BJ (cell line): ENCODE measurements around the gene BCAR3. TPM values are rescaled to one million over a fixed set of nuclear protein-coding genes. Genes with fewer than 3 reads are reported as not detected.

Source experiments
- CTCF ChIA-PET: fragments of 350-600 bp; formaldehyde crosslinking; extraction: SDS; loops from one replicate; lab custom pipeline; 2021; ENCODE audit warnings: antibody characterized with exemption, inconsistent platforms; lab: Yijun Ruan, JAX
- POLR2A ChIA-PET: fragments of 300-600 bp; sonication (Branson Sonifier 250); formaldehyde crosslinking; extraction: SDS; loops from one replicate; lab custom pipeline; 2021; ENCODE audit warnings: antibody characterized with exemption; lab: Charles Lee
- DNase-seq: peaks from one replicate; pipeline ENCODE4 v3.0.0-alpha.2; 2011; ENCODE audit warnings: low read depth
- H3K27me3 ChIP-seq: 2 replicates; pipeline ENCODE4 v1.6.0; 2011; ENCODE audit warnings: low read length; ENCODE audit not compliant: control insufficient read depth, insufficient read depth
- H3K36me3 ChIP-seq: 2 replicates; pipeline ENCODE4 v1.5.1; 2011; ENCODE audit warnings: low read length; ENCODE audit not compliant: control insufficient read depth, insufficient read depth
- H3K4me3 ChIP-seq: 2 replicates; pipeline ENCODE4 v1.5.1; 2011; ENCODE audit warnings: low read depth, mild to moderate bottlenecking, control low read depth, low read length
- CTCF ChIP-seq: IDR thresholded peaks from 2 replicates; pipeline ENCODE4 v1.5.1; 2011; ENCODE audit warnings: low read depth, mild to moderate bottlenecking, control low read depth, inconsistent platforms, low read length, moderate library complexity; ENCODE audit not compliant: insufficient read depth
- polyA plus RNA-seq: library from polyadenylated mRNA; depleted of rRNA; stranded (reverse); fragments of >200 nt; gene quantifications from 2 replicates; pipeline ENCODE4 v1.2.3, GENCODE V29; 2011

The BCAR3 gene
- polyA plus RNA-seq, 1 experiment = 31.7 TPM

GRCh38 chr1:93566227-93566626, 115.4 kb downstream of the BCAR3 start:
- Histone ChIP-seq H3K4me3 (no peak overlapping the region), H3K36me3 (peaks cover 10% of the 10 kb centered on the region), H3K27me3 (no peaks in the 10 kb centered on the region)
- ChIA-PET CTCF (interaction anchor here (0.5 kb wide), 1 partner anchor 626 kb away, joined by 4 read pairs; no protein-coding TSS in a partner anchor), POLR2A (interaction anchor here (0.5 kb wide), 1 partner anchor 14 kb away, joined by 3 read pairs; no protein-coding TSS in a partner anchor)
- TF ChIP-seq CTCF = no peak
- DNase-seq = no peak

DNA sequence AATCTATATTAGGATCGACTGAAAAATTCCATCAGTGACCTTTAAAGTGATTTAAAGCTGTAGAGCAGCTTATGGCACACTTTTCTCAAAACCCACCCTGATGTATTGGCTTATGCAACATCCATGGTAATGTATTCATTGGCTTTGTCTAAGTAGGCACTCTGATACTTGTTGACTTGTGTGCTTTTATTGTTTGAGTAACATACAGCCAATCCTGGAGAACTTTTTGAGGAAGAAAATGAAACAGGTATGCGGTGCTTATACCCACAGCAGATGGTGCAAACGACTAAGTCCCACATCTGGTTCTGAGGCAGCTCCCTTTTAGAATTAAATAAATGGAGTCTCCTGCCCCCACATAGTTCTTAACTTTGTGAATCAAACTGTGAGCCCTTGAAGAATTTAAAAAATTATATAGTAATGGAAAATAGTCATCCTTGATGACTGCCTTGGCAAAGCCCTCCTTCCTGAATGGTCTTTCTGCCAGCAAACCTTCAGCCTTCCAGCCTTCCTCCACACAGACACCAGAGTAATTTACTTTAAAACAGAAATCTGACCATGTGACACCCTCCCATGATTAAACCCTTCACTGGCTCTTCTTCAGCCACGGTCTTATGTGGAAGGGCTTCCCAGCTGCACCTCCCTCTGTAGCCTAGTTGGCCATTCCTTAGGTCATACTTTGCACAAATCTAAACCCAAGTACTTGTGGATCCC, 116.0 kb downstream of the BCAR3 start:
- ChIA-PET POLR2A (interaction anchor here (0.5 kb wide), 3 partner anchors 15 to 423 kb away, joined by 3 read pairs; no protein-coding TSS in a partner anchor), CTCF (interaction anchor here (0.5 kb wide), 1 partner anchor 626 kb away, joined by 4 read pairs; no protein-coding TSS in a partner anchor)
- Histone ChIP-seq H3K36me3 (peaks cover 9% of the 10 kb centered on the region), H3K4me3 (no peak overlapping the region), H3K27me3 (no peaks in the 10 kb centered on the region)
- no peak for TF ChIP-seq CTCF
- peak; percentile 58 for DNase-seq

- H3K4me3 ChIP-seq = no peak overlapping the region
- DNase-seq = no peak
- TF ChIP-seq CTCF = no peak
- H3K27me3 ChIP-seq = no peaks in the 10 kb centered on the region
- ChIA-PET POLR2A (no interaction called here), CTCF (no interaction called here)
- H3K36me3 ChIP-seq = peaks cover 3% of the 10 kb centered on the region; the same call in 1 of the 2 replicates
Measured at GRCh38 chr1:93559695-93560094, 121.9 kb downstream of the BCAR3 start.

DNA sequence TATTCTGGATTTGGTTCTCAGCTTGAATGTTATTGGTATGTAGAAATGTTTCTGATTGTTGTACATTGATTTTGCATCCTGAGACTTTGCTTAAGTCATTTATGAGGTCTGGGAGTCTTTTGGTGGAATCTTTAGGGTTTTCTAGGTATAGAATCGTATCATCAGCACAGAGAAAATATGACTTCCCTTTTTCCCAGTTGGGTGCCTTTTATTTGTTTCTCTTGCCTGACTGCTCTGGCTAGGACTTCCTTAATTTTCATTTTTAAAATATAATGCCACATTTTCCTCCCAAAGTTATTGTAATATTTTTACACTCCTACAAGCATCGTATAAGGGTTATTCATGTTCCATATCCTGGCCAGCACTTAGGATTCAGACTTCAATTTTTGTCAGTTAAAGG, 122.6 kb downstream of the BCAR3 start:
- CTCF ChIA-PET = no interaction called here
- Histone ChIP-seq H3K27me3 (no peaks in the 10 kb centered on the region), H3K36me3 (peaks cover 3% of the 10 kb centered on the region; the same call in 1 of the 2 replicates), H3K4me3 (no peak overlapping the region)
- POLR2A ChIA-PET = no interaction called here
- DNase-seq = no peak
- no peak for TF ChIP-seq CTCF

GRCh38 chr1:93556291-93556690, 125.3 kb downstream of the BCAR3 start:
- H3K27me3 ChIP-seq = no peaks in the 10 kb centered on the region
- CTCF ChIA-PET = no interaction called here
- TF ChIP-seq CTCF = no peak
- peaks cover under 1% of the 10 kb centered on the region; the same call in 1 of the 2 replicates for H3K36me3 ChIP-seq
- H3K4me3 ChIP-seq = no peak overlapping the region
- no peak for DNase-seq
- POLR2A ChIA-PET = no interaction called here
